Measurements from ENCODE around the gene THEM4. TPM values are rescaled to one million over a fixed set of nuclear protein-coding genes. Genes with fewer than 3 reads are reported as not detected.

The THEM4 gene
- total RNA-seq, 1 donor from 2014 or later: 17.3 TPM

GRCh38 chr1:151944857-151945575, 35.7 kb upstream of the THEM4 start:
- Mint-ChIP-seq H3K4me3 (ENCODE audit: low read depth) (no peak overlapping the region), H3K4me1 (ENCODE audit: low read depth) (peaks cover 37% of the 10 kb centered on the region), H3K9me3 (ENCODE audit: low read depth) (no peaks in the 10 kb centered on the region), H3K36me3 (ENCODE audit: insufficient read depth) (no peaks in the 10 kb centered on the region), H3K27me3 (no peaks in the 10 kb centered on the region), H3K27ac (no peak overlapping the region)
- no peak for TF ChIP-seq CTCF (IDR thresholded peaks at IDR 0.05; ENCODE audit: unreplicated experiment)
- DNase-seq (ENCODE audit: low spot score, unreplicated experiment): no peak

- no peak for DNase-seq (ENCODE audit: low spot score, unreplicated experiment)
- Mint-ChIP-seq H3K4me3 (ENCODE audit: low read depth) (no peak overlapping the region), H3K27ac (peak overlapping the region; percentile 30), H3K9me3 (ENCODE audit: low read depth) (no peaks in the 10 kb centered on the region), H3K27me3 (no peaks in the 10 kb centered on the region), H3K36me3 (ENCODE audit: insufficient read depth) (no peaks in the 10 kb centered on the region), H3K4me1 (ENCODE audit: low read depth) (peaks cover 39% of the 10 kb centered on the region)
- no peak for TF ChIP-seq CTCF (IDR thresholded peaks at IDR 0.05; ENCODE audit: unreplicated experiment)
Measured at GRCh38 chr1:151944126-151944856, 35.0 kb upstream of the THEM4 start.

- H3K9me3 Mint-ChIP-seq (ENCODE audit: low read depth): no peaks in the 10 kb centered on the region
- no peak overlapping the region for H3K4me3 Mint-ChIP-seq (ENCODE audit: low read depth)
- H3K36me3 Mint-ChIP-seq (ENCODE audit: insufficient read depth): no peaks in the 10 kb centered on the region
- H3K27ac Mint-ChIP-seq: no peak overlapping the region
- no peaks in the 10 kb centered on the region for H3K27me3 Mint-ChIP-seq
- no peak for TF ChIP-seq CTCF (IDR thresholded peaks at IDR 0.05; ENCODE audit: unreplicated experiment)
- H3K4me1 Mint-ChIP-seq (ENCODE audit: low read depth): peaks cover 41% of the 10 kb centered on the region
- DNase-seq (ENCODE audit: low spot score, unreplicated experiment): no peak
Measured at GRCh38 chr1:151943591-151943990, 34.3 kb upstream of the THEM4 start.

- Mint-ChIP-seq H3K27ac (no peak overlapping the region), H3K4me1 (ENCODE audit: low read depth) (peaks cover 41% of the 10 kb centered on the region), H3K36me3 (ENCODE audit: insufficient read depth) (no peaks in the 10 kb centered on the region), H3K9me3 (ENCODE audit: low read depth) (no peaks in the 10 kb centered on the region), H3K4me3 (ENCODE audit: low read depth) (no peak overlapping the region), H3K27me3 (no peaks in the 10 kb centered on the region)
- DNase-seq (ENCODE audit: low spot score, unreplicated experiment): no peak
- TF ChIP-seq CTCF (IDR thresholded peaks at IDR 0.05; ENCODE audit: unreplicated experiment): no peak
Measured at GRCh38 chr1:151942882-151943281, 33.6 kb upstream of the THEM4 start.

- Mint-ChIP-seq H3K9me3 (ENCODE audit: low read depth) (no peaks in the 10 kb centered on the region), H3K4me3 (ENCODE audit: low read depth) (no peak overlapping the region), H3K36me3 (ENCODE audit: insufficient read depth) (no peaks in the 10 kb centered on the region), H3K27me3 (no peaks in the 10 kb centered on the region), H3K27ac (peak overlapping the region; percentile 87), H3K4me1 (ENCODE audit: low read depth) (peaks cover 42% of the 10 kb centered on the region)
- TF ChIP-seq CTCF (IDR thresholded peaks at IDR 0.05; ENCODE audit: unreplicated experiment): no peak
- no peak for DNase-seq (ENCODE audit: low spot score, unreplicated experiment)
Measured at GRCh38 chr1:151940541-151940940, 31.2 kb upstream of the THEM4 start.
